NB4 (cell line): Measurements from ENCODE around the gene LIPG.

Experiments used
- MAX ChIP-seq: IDR thresholded peaks from 2 replicates; pipeline ENCODE4 v1.6.1; 2011; ENCODE audit warnings: low read depth, low read length
- MYC ChIP-seq: IDR thresholded peaks from 2 replicates; pipeline ENCODE4 v1.6.1; 2011; ENCODE audit warnings: low read depth, low read length
- POLR2A ChIP-seq: IDR thresholded peaks from 2 replicates; pipeline ENCODE4 v1.6.1; 2011; ENCODE audit warnings: mild to moderate bottlenecking; ENCODE audit not compliant: insufficient read length; ENCODE audit errors: extremely low read depth
- TF ChIP-seq, protein P1 (sequence below): IDR thresholded peaks from one replicate; pipeline ENCODE4 v1.5.1; 2012; ENCODE audit warnings: low read depth, low read length

- TF ChIP-seq, protein P1, sequence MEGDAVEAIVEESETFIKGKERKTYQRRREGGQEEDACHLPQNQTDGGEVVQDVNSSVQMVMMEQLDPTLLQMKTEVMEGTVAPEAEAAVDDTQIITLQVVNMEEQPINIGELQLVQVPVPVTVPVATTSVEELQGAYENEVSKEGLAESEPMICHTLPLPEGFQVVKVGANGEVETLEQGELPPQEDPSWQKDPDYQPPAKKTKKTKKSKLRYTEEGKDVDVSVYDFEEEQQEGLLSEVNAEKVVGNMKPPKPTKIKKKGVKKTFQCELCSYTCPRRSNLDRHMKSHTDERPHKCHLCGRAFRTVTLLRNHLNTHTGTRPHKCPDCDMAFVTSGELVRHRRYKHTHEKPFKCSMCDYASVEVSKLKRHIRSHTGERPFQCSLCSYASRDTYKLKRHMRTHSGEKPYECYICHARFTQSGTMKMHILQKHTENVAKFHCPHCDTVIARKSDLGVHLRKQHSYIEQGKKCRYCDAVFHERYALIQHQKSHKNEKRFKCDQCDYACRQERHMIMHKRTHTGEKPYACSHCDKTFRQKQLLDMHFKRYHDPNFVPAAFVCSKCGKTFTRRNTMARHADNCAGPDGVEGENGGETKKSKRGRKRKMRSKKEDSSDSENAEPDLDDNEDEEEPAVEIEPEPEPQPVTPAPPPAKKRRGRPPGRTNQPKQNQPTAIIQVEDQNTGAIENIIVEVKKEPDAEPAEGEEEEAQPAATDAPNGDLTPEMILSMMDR: no peak
- TF ChIP-seq MAX (no peak), MYC (no peak), POLR2A (no peak)
Observed at GRCh38 chr18:49520661-49521145, 41.2 kb upstream of the LIPG start.
